ENCODE data around the gene SEC14L1.

GRCh38 chr17:77218902-77219301 is 78.1 kb downstream of the SEC14L1 start:
- no peak for TF ChIP-seq CTCF (IDR thresholded peaks at IDR 0.05)
- TF ChIP-seq POLR2A (IDR thresholded peaks at IDR 0.05) = no peak
